Panc1 (cell line): ENCODE measurements around the gene ACTR3. TPM values are rescaled to one million over a fixed set of nuclear protein-coding genes. Genes with fewer than 3 reads are reported as not detected.

ENCODE experiments used
- ATAC-seq: fragments of 200-7000 bp; cut with Tn5 transposase; 2 replicates; pipeline ENCODE4 v1.9.1; 2020; ENCODE audit warnings: mild to moderate bottlenecking, moderate library complexity
- BruUV-seq: library from RNA; stranded (reverse); fragments of 400-500 nt; replicated peaks from 2 replicates; lab custom pipeline; 2021; lab: Mats Ljungman, UMichigan
- CTCF ChIA-PET: fragments of 300-600 bp; sonication (Branson Sonifier 250); formaldehyde crosslinking; loops from one replicate; lab custom pipeline; 2022; ENCODE audit warnings: antibody characterized with exemption; lab: Charles Lee
- POLR2A ChIA-PET: fragments of 300-600 bp; sonication (Branson Sonifier 250); formaldehyde crosslinking; loops from one replicate; lab custom pipeline; 2022; ENCODE audit warnings: antibody characterized with exemption; lab: Charles Lee
- DNase-seq: peaks from one replicate; pipeline ENCODE4 v3.0.0-alpha.2; 2010; ENCODE audit warnings: low read depth, low spot score
- H3K27ac ChIP-seq: 2 replicates; pipeline ENCODE4 v1.5.1; 2011; ENCODE audit warnings: mild to moderate bottlenecking, low read length, inconsistent platforms
- H3K27me3 ChIP-seq: fragments of 200-500 bp; sonication (Bioruptor generic); 2 replicates; pipeline ENCODE4 v1.6.0; 2014; ENCODE audit warnings: low read length, inconsistent platforms; ENCODE audit not compliant: control insufficient read depth, insufficient read depth
- H3K36me3 ChIP-seq: fragments of 200-500 bp; sonication (Bioruptor generic); 2 replicates; pipeline ENCODE4 v1.5.1; 2014; ENCODE audit warnings: inconsistent platforms, mild to moderate bottlenecking, low read length, moderate library complexity; ENCODE audit not compliant: control insufficient read depth, insufficient read depth
- H3K4me1 ChIP-seq: 2 replicates; pipeline ENCODE4 v1.5.1; 2011; ENCODE audit warnings: inconsistent platforms, mild to moderate bottlenecking, low read length, moderate library complexity; ENCODE audit not compliant: control insufficient read depth, insufficient read depth
- H3K4me3 ChIP-seq, 2 experiments: 2 replicates each; pipeline ENCODE4 v1.5.1; 2011 to 2012; ENCODE audit warnings: low read depth in 2 of 2, low read length in 2 of 2, mild to moderate bottlenecking in 2 of 2, inconsistent platforms in 1 of 2, moderate library complexity in 1 of 2
- H3K9me3 ChIP-seq: fragments of 200-500 bp; sonication (Bioruptor generic); 2 replicates; pipeline ENCODE4 v1.5.1; 2014; ENCODE audit warnings: low read depth, mild to moderate bottlenecking, inconsistent platforms, low read length, moderate library complexity; ENCODE audit not compliant: control insufficient read depth, insufficient read depth
- CTCF ChIP-seq: fragments of 450-650 bp; IDR thresholded peaks from 2 replicates; pipeline ENCODE4 v1.5.1; 2017; ENCODE audit warnings: mild to moderate bottlenecking
- POLR2AphosphoS5 ChIP-seq: IDR thresholded peaks from 2 replicates; pipeline ENCODE4 v1.6.1; 2012; ENCODE audit warnings: mild to moderate bottlenecking, low read depth, low read length, moderate library complexity
- REST ChIP-seq, 2 experiments: IDR thresholded peaks; 2 replicates each; pipeline ENCODE4 v1.6.1; 2011 to 2012; ENCODE audit warnings: low read depth in 2 of 2, control low read depth in 1 of 2, low read length in 1 of 2, mild to moderate bottlenecking in 1 of 2, moderate library complexity in 1 of 2; ENCODE audit not compliant: insufficient read depth in 1 of 2
- SIN3A ChIP-seq: IDR thresholded peaks from 2 replicates; pipeline ENCODE4 v1.6.1; 2012; ENCODE audit warnings: low read depth, mild to moderate bottlenecking, low read length, moderate library complexity, borderline replicate concordance; ENCODE audit not compliant: insufficient read depth
- TCF7L2 ChIP-seq: IDR thresholded peaks from 2 replicates; pipeline ENCODE4 v1.6.1; 2011; ENCODE audit warnings: mild to moderate bottlenecking, low read depth, low read length, inconsistent platforms
- in situ Hi-C: cut with HindIII; loops from 2 replicates; pipeline ENCODE4 v1.10.0; 2016; ENCODE audit warnings: low sequenced_read_pairs, low pct_unique_long_range_greater_than_20kb
- intact Hi-C: fragments of 100-400 bp; cut with micrococcal nuclease; formaldehyde crosslinking; loops from one replicate; pipeline ENCODE4 v1.10.0; 2022; ENCODE audit not compliant: unreplicated experiment
- total RNA-seq: library from RNA; stranded (reverse); gene quantifications from one replicate; pipeline ENCODE4 v1.2.1, GENCODE V29; 2021; ENCODE audit not compliant: unreplicated experiment

The ACTR3 gene
- total RNA-seq, 1 experiment from 2014 or later, result 347 TPM

DNA sequence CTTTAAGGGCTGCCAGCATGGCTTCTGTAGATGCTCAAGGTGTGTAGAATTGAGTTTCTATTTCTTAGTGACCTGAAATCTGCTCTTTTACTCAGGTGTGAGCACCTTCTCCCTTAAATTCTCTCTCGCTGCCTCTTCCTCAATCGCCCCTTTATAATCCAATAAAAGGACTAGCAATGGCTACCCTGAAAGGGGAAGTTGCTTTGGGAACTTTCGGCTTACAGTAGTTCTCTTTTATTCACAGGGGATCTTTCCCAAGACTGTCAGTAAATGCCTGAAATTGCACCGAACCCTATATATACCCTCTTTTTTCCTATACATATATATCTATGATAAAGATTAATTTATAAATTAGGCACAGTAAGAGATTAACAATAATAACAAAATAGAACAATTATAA, 121.8 kb downstream of the ACTR3 start:
- H3K4me3 ChIP-seq, result no peak overlapping the region
- CTCF ChIA-PET, result no interaction called here
- no peak for TF ChIP-seq REST (IDR thresholded peaks at IDR 0.05; ENCODE audit: insufficient read depth in 1 of 2, low read depth in 2 of 2, low read length in 1 of 2)
- no peak for TF ChIP-seq POLR2AphosphoS5
- TF ChIP-seq TCF7L2, result no peak
- TF ChIP-seq SIN3A, result no peak
- TF ChIP-seq CTCF, result no peak
- ATAC-seq, result no peak
- no peaks in the 10 kb centered on the region for H3K4me1 ChIP-seq
- POLR2A ChIA-PET, result no interaction called here
- intact Hi-C loops (no loop called here), in situ Hi-C loops (no loop called here)
- no peak for DNase-seq
- no peaks in the 10 kb centered on the region for H3K9me3 ChIP-seq
- no peaks in the 10 kb centered on the region for H3K36me3 ChIP-seq
- H3K27ac ChIP-seq, result no peak overlapping the region
- H3K27me3 ChIP-seq, result no peaks in the 10 kb centered on the region
- BruUV-seq, result no TSS peak

Other genes with a start within 250 kb of the ACTR3 start
- gene SLC35F5, start 133.4 kb upstream of the ACTR3 start, total RNA-seq, result 89.8 TPM